ENCODE data around the gene CPLANE2. TPM values are rescaled to one million over a fixed set of nuclear protein-coding genes. Genes with fewer than 3 reads are reported as not detected.
A peak's percentile ranks its signal among the peaks of the same experiment; 100 is the strongest.

CPLANE2 gene
- total RNA-seq, 1 donor from 2014 or later, result 11.9 TPM

DNA sequence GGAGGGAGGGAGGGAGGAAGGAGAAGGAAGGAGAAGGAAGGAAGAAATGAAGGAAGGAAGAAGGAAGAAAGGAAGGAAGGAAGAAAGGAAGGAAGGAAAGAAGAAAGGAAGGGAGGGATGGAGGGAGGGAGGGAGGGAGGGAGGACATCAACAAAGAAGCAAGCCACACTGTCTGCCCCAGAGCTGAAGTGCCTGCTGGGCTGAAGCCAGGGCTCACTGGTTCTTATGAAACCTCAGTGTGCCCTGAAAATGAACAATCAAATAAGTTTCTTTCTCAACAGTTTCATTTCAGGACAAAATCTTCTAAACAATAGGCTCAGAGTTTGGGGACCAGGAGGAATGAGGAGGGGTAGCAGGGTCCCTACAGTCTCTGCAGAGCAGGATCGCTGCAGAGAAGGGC, 45.7 kb downstream of the CPLANE2 start:
- DNase-seq (ENCODE audit: low read depth, low spot score), result no peak

DNA sequence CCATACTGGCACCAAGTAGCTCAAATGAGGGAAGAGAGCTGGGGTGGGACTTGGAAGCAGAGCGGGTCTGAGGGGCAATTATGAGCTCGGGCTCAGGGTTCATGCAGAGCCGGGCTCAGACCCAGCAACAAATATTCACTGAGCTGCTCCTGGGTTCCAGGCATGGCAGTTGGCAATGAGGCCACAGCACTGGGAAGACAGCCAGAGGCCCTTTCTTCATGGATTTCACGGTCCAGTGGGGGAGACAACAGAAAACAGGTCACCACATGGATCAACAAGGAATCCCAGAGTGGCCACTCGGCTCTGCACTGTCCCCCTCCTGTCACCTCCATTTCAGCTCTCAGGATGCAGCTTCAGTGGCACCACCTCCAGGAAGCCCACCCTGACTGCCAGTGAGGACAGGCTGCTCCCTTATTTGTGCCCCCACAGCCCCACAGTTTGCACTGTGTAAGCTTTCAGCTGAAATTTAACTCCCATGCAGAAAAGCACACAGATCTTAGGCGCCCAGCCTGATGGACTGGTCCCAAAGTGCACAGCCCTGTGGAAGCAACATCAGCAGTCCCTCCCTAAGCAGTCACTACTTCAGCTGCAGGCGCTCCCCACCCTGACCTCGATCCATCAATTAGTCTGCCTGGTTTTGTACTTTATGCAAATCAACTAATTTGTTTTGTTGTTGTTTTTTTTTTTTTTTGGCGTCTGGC, 46.9 kb downstream of the CPLANE2 start:
- no peak for DNase-seq (ENCODE audit: low read depth, low spot score)

DNA sequence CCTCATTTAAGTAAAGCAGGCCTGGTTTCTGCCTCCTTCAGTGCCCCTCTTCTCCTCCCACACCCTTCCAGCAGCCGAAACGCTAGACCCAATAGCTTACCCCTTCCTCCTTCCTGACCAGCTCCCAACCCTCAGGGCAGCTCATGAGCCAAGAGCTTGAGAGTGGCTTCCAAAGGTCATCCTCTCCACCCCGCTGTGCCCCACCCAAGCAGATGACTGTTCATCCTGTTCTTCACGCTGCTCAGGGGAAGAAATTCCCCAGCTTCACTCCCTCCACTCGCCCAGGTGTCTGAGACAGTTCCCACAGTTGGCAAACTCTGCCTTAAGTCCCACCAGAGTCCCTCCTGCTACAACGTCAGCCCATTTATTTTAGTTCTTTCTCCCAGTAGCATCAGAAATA, 48.0 kb downstream of the CPLANE2 start:
- no peak for DNase-seq (ENCODE audit: low read depth, low spot score)

DNA sequence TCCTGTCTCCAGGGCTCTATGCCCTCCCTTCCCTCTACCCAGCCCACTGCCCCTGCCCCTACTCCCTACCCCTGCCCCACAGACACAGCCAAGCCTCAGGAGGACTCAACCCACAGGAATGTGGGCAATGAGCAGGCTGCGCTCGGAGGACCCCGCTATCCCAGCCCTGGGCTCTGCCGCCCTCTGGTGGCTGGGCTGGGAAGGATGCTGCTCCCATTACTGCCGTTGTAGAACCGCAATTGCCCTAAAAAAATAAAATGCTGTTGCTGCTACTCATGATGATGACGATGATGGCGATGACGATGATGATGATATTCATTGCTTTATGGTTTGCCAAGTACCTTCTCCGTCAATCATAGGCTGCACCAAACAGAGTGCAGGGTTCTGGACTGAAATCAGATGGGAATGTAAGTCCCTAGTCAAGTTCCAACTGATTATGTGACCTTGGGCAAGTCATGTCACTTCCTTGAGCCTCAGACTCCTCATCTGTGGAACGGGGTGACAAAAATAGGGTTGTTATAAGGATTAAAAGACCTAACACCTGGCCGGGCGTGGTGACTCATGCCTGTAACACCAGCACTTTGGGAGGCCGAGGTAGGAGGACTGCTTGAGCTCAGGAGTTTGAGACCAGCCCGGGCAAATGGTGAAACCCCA, 49.1 kb downstream of the CPLANE2 start:
- DNase-seq (ENCODE audit: low read depth, low spot score), result peak; percentile 35

DNA sequence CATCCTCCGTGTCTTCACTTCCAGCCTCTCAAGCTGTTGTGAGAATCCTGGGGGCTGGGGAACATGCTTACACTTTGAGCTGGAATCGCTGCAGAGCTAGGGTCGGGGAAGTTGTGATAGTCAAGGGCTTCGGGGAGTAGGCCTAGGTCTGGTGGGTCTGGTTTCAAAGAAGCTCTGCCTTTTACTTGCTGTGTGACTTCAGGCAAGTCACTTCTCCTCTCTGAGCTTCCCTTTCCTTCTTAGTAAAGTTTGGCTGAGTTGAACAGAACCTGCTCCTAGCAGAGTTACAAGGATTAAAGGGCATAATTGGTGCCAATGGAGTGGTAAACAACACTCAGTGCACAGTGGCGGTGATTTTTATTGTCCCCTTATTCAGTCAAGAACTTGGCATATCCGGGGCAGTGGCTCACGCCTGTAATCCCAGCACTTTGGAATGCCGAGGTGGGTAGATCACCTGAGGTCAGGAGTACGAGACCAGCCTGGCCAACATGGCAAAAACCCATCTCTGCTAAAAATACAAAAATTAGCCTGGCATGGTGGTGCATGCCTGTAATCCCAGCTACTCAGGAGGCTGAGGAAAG, 50.2 kb downstream of the CPLANE2 start:
- DNase-seq (ENCODE audit: low read depth, low spot score), result no peak

DNA sequence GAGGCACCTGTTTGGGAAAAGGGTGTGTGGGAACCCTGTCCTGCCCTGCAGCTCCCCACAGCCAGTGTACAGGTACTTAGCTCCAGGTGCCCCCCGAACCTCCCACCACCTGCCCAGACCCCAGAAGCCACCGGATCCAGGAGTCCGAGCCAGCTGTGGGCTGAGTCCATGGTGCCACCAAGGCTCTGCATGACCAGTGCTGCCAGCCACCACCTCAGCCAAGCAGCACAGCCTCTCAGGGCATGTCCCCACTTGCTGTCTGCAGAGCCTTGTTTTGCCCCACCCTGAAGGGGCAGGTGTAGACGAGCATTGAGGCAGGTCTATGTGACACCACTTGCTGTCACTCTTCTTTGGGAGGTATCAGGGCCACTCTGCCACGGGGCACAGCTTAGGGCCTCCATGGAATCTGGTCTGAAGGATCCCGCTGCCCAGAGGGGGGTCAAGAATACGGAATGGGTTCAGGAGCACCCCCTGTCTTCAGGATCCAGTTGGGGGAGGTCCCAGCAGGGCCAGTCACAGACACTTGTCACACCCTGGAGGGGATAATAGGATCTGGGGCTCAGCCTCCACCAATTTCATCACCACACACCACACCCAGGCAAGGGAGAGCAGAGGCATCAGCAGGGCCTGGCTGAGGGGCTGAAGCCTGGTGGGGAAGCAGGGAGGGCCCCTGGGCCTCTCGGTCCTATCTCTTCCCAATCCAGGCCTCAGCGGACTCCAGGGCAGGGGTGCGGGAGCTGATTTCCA, 52.3 kb downstream of the CPLANE2 start:
- no peak for DNase-seq (ENCODE audit: low read depth, low spot score)

DNA sequence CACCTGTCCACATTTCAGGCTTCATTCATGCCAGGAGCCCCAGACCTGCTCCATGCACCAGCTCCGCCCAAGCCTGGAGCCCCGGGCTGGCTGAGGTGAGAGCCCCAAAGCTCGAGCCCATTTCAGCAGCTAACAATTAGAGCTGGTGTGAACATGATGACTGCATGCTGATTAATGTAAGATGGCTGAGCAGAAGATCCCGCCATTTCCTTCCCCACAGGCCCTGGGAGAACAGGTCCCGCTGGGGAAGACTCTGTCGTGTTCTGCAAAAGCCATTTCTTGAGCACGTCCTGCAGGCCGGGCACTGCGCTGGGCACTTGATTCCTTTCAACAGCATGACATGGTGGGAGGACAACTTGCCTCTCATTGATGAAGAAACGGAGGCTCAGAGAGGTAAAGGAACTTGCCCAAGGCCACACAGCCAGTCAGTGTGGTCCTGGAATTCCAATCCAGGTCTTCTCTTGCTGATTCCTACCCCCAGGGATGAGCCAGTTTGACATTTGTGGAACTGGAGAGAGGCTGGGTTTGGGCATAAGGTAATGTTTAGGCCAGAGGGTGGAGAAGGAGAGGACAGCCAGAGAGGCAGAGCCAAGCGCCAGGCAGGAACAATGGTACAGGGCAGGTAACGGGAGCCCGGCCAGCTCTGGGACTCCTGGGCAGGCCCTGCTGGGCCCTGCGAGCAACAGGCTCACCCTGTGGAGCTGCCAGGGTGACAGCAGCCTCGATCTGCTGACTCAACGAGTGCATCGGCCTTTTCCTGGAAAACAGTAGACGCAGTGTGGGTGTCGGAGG, 53.0 kb downstream of the CPLANE2 start:
- DNase-seq (ENCODE audit: low read depth, low spot score), result no peak

DNA sequence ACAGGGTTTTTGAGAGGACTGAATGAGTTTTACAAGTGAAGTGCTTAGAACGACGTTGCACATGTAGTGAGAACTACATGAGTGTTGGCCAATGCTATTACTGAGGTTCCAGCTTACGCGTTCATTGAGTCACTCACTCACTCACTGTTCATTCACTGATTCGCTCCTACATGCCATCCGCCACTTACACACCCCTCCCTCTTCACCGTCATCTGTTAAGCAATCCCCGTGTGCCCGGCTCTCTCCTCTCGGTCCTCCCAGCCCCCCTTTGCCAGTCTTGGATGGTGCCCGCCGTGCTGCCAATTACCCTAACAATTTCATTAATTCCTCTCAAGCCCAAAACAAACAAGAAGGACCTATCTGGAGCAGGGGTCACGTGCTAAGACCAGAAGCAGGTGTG, 53.8 kb downstream of the CPLANE2 start:
- DNase-seq (ENCODE audit: low read depth, low spot score), result no peak

DNA sequence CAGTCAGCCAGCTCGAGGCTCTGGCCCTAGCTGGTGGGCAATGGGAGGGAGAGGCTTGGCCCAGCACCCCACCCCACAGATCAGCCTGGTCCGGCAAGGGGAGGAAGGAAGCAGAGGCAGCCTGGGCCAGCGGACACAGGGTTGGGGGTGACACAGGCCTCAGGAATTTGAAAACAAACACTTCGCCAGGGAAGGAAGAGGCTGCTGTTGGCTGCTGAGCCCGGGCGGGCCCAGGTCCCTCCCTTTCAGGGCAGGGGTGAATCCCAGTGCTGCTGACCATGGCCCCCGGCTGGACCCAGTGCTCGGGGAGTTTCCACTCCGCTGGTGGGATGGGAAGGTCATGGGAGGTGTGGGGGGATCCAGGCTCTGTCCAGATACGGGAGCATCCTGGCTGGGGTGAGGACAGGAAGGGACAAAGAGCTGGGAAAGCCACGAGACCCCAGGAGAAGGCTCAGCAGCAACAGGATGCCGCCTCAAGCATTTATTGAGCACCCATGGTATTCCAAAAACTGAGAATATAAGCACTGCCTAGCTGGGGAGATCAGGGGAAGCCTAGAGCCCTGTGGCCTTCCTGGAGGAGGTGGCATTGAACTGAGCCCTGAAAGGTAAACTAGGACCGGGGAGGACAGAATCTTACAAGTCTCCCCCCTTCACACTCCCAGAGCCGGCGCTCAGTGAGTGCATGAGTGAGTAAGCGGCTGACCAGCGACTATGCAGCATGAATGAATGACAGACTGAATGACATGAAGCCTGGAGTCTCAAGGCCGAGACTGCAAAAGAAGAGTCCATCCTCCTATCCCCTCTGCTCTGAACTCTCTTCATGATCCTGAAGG, 54.9 kb downstream of the CPLANE2 start:
- peak; percentile 89 for DNase-seq (ENCODE audit: low read depth, low spot score)

Other genes starting within 250 kb of the CPLANE2 start
- not detected in 2 replicates for gene SRARP, start 232.9 kb downstream of the CPLANE2 start, total RNA-seq
- 0.14 TPM in 1 of 2 replicates, not detected in the other for gene HSPB7, start 219.1 kb downstream of the CPLANE2 start, total RNA-seq
- gene CLCNKA, start 215.1 kb downstream of the CPLANE2 start, total RNA-seq, result not detected in 2 replicates
- gene CLCNKB, start 193.4 kb downstream of the CPLANE2 start, total RNA-seq, result 0.07 TPM in 1 of 2 replicates, not detected in the other
- gene FAM131C, start 163.5 kb downstream of the CPLANE2 start, total RNA-seq, result 0.14 and 0.20 TPM in 2 replicates
- gene EPHA2, start 81.1 kb downstream of the CPLANE2 start, total RNA-seq, result 103 and 130 TPM in 2 replicates
- 4.0 TPM in 2 replicates for gene ARHGEF19, start 24.5 kb downstream of the CPLANE2 start, total RNA-seq
- 8.2 and 13.3 TPM in 2 replicates for gene FBXO42, start 115.3 kb upstream of the CPLANE2 start, total RNA-seq
- gene SZRD1, start 130.1 kb upstream of the CPLANE2 start, total RNA-seq, result 35.5 and 37.4 TPM in 2 replicates
- not detected in 2 replicates for gene SPATA21, start 200.2 kb upstream of the CPLANE2 start, total RNA-seq
- gene NECAP2, start 203.5 kb upstream of the CPLANE2 start, total RNA-seq, result 162 and 187 TPM in 2 replicates

Measured in pulmonary artery endothelial cell (primary cell).